ENCODE data around the gene NANS.
"Not testable (repeated sequence)": the region's sequence is repeated elsewhere in the genome, so short reads cannot be mapped to it uniquely, and the experiment has no call there.

The NANS gene

GRCh38 chr9:98080780-98081179, 24.2 kb downstream of the NANS start:
- no peak overlapping the region for H3K4me2 ChIP-seq (ENCODE audit: low read length)
- H3K9ac ChIP-seq (ENCODE audit: low read depth, low read length), result peak overlapping the region; percentile 5
- peaks cover 23% of the 10 kb centered on the region for H3K4me1 ChIP-seq (ENCODE audit: control insufficient read depth, insufficient read depth, low read length)
- no peaks in the 10 kb centered on the region for H3K9me3 ChIP-seq (replicated peaks; ENCODE audit: low read length)
- H3K4me3 ChIP-seq (ENCODE audit: low read length), result no peak overlapping the region
- peaks cover 57% of the 10 kb centered on the region for H3K36me3 ChIP-seq (ENCODE audit: insufficient read depth, low read length)
- H3K27me3 ChIP-seq (ENCODE audit: control insufficient read depth, insufficient read depth, low read length), result no peaks in the 10 kb centered on the region

DNA sequence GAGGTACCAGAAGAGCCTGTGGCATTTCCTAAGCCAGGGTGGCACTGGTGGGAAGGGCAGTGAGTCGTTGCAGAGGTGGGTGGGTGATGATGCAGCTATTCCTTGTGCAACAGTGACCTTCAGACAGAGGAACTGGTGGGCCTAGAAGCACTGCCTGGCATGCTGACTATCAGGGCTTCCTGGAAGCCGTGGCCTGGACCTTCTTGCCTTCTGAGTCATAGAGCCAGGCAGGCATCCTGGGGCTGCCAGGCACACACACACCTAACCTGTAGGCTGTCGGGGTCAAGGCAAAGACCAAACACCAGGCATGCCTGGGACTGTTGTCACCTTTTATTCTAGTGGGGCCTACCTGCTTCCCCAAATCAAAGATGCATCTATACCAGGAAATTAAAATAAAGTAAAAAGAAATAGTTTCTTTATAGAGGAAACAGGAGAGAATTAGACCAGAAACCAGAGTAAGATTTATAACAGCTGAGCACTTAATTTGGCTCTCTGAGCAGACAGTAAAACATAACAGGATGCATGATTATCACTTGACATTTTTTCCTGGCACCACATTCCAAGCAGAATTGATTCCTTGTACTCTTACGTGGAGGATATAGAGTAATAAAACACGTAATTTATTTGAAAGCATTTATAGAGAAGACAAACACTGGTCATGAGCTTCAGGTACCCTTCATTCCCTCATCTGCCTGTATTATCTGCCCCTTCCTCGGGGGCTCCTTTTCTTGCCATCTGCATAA, 25.1 kb downstream of the NANS start:
- H3K9ac ChIP-seq (ENCODE audit: low read depth, low read length), result peak overlapping the region; percentile 5
- peaks cover 57% of the 10 kb centered on the region for H3K36me3 ChIP-seq (ENCODE audit: insufficient read depth, low read length)

GRCh38 chr9:98083061-98083501, 26.5 kb downstream of the NANS start:
- Histone ChIP-seq H3K9ac (ENCODE audit: low read depth, low read length) (no peak overlapping the region), H3K4me3 (ENCODE audit: low read length) (no peak overlapping the region), H3K27me3 (ENCODE audit: control insufficient read depth, insufficient read depth, low read length) (no peaks in the 10 kb centered on the region), H3K36me3 (ENCODE audit: insufficient read depth, low read length) (peaks cover 51% of the 10 kb centered on the region), H3K9me3 (replicated peaks; ENCODE audit: low read length) (no peaks in the 10 kb centered on the region), H3K4me2 (ENCODE audit: low read length) (no peak overlapping the region), H3K4me1 (ENCODE audit: control insufficient read depth, insufficient read depth, low read length) (peaks cover 28% of the 10 kb centered on the region)

More for the DNA sequence above, 25.1 kb downstream of the NANS start:
- H3K4me1 ChIP-seq (ENCODE audit: control insufficient read depth, insufficient read depth, low read length), result peaks cover 21% of the 10 kb centered on the region
- no peak overlapping the region for H3K4me2 ChIP-seq (ENCODE audit: low read length)
- H3K9me3 ChIP-seq (replicated peaks; ENCODE audit: low read length), result no peaks in the 10 kb centered on the region
- H3K4me3 ChIP-seq (ENCODE audit: low read length), result no peak overlapping the region
- H3K27me3 ChIP-seq (ENCODE audit: control insufficient read depth, insufficient read depth, low read length), result no peaks in the 10 kb centered on the region

DNA sequence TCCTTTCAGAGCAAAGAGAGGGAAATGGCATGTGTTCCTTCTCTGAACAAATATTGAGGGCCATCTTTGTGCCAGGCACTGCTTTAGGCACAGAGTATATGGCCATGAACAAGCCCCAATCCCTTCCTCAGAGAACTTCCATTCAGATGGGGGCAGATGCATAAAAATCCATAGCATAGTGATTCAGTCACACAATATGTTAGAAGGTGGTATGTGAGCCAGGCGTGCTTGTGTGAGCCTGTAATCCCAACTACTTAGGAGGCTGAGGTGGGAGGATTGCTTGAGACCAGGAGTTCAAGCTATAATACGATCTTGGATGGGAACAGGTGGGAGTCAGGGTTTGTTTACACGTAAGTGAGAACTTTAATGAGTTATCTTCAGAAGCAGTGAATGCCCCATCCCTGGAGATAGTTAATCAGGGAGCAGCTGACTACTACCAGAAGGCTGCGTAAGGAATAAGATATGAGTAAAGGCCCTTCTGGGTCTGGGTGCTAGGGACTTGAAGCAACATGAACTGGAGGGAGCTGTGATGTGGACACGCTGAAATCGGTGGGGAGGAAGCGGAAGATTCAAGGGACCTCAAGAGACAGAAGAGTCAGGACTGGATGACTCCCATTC, 27.1 kb downstream of the NANS start:
- Histone ChIP-seq H3K36me3 (ENCODE audit: insufficient read depth, low read length) (peaks cover 48% of the 10 kb centered on the region), H3K9ac (ENCODE audit: low read depth, low read length) (no peak overlapping the region)

GRCh38 chr9:98084396-98084795, 27.9 kb downstream of the NANS start:
- Histone ChIP-seq H3K9me3 (replicated peaks; ENCODE audit: low read length) (no peaks in the 10 kb centered on the region), H3K36me3 (ENCODE audit: insufficient read depth, low read length) (peaks cover 48% of the 10 kb centered on the region), H3K4me2 (ENCODE audit: low read length) (no peak overlapping the region), H3K4me3 (ENCODE audit: low read length) (no peak overlapping the region), H3K4me1 (ENCODE audit: control insufficient read depth, insufficient read depth, low read length) (peaks cover 28% of the 10 kb centered on the region), H3K9ac (ENCODE audit: low read depth, low read length) (no peak overlapping the region), H3K27me3 (ENCODE audit: control insufficient read depth, insufficient read depth, low read length) (no peaks in the 10 kb centered on the region)

More for the DNA sequence above, 27.1 kb downstream of the NANS start:
- H3K4me2 ChIP-seq (ENCODE audit: low read length), result no peak overlapping the region
- no peaks in the 10 kb centered on the region for H3K27me3 ChIP-seq (ENCODE audit: control insufficient read depth, insufficient read depth, low read length)
- no peak overlapping the region for H3K4me3 ChIP-seq (ENCODE audit: low read length)
- H3K4me1 ChIP-seq (ENCODE audit: control insufficient read depth, insufficient read depth, low read length), result peaks cover 28% of the 10 kb centered on the region
- H3K9me3 ChIP-seq (replicated peaks; ENCODE audit: low read length), result no peaks in the 10 kb centered on the region

GRCh38 chr9:98085058-98085457, 28.5 kb downstream of the NANS start:
- Histone ChIP-seq H3K9ac (ENCODE audit: low read depth, low read length) (no peak overlapping the region), H3K4me2 (ENCODE audit: low read length) (no peak overlapping the region), H3K27me3 (ENCODE audit: control insufficient read depth, insufficient read depth, low read length) (no peaks in the 10 kb centered on the region), H3K9me3 (replicated peaks; ENCODE audit: low read length) (no peaks in the 10 kb centered on the region), H3K4me1 (ENCODE audit: control insufficient read depth, insufficient read depth, low read length) (peaks cover 28% of the 10 kb centered on the region), H3K4me3 (ENCODE audit: low read length) (no peak overlapping the region), H3K36me3 (ENCODE audit: insufficient read depth, low read length) (peaks cover 47% of the 10 kb centered on the region)

- Histone ChIP-seq H3K27me3 (ENCODE audit: control insufficient read depth, insufficient read depth, low read length) (no peaks in the 10 kb centered on the region), H3K36me3 (ENCODE audit: insufficient read depth, low read length) (peaks cover 39% of the 10 kb centered on the region), H3K9ac (ENCODE audit: low read depth, low read length) (no peak overlapping the region)
Measured at GRCh38 chr9:98085944-98086343, 29.4 kb downstream of the NANS start.

GRCh38 chr9:98086461-98086860, 29.9 kb downstream of the NANS start:
- Histone ChIP-seq H3K9me3 (replicated peaks; ENCODE audit: low read length) (no peaks in the 10 kb centered on the region), H3K36me3 (ENCODE audit: insufficient read depth, low read length) (peaks cover 33% of the 10 kb centered on the region), H3K9ac (ENCODE audit: low read depth, low read length) (no peak overlapping the region), H3K4me2 (ENCODE audit: low read length) (no peak overlapping the region), H3K4me1 (ENCODE audit: control insufficient read depth, insufficient read depth, low read length) (peaks cover 14% of the 10 kb centered on the region), H3K4me3 (ENCODE audit: low read length) (no peak overlapping the region), H3K27me3 (ENCODE audit: control insufficient read depth, insufficient read depth, low read length) (no peaks in the 10 kb centered on the region)

More at GRCh38 chr9:98085944-98086343, 29.4 kb downstream of the NANS start:
- Histone ChIP-seq H3K4me1 (ENCODE audit: control insufficient read depth, insufficient read depth, low read length) (peaks cover 19% of the 10 kb centered on the region), H3K4me2 (ENCODE audit: low read length) (no peak overlapping the region), H3K4me3 (ENCODE audit: low read length) (no peak overlapping the region), H3K9me3 (replicated peaks; ENCODE audit: low read length) (no peaks in the 10 kb centered on the region)

DNA sequence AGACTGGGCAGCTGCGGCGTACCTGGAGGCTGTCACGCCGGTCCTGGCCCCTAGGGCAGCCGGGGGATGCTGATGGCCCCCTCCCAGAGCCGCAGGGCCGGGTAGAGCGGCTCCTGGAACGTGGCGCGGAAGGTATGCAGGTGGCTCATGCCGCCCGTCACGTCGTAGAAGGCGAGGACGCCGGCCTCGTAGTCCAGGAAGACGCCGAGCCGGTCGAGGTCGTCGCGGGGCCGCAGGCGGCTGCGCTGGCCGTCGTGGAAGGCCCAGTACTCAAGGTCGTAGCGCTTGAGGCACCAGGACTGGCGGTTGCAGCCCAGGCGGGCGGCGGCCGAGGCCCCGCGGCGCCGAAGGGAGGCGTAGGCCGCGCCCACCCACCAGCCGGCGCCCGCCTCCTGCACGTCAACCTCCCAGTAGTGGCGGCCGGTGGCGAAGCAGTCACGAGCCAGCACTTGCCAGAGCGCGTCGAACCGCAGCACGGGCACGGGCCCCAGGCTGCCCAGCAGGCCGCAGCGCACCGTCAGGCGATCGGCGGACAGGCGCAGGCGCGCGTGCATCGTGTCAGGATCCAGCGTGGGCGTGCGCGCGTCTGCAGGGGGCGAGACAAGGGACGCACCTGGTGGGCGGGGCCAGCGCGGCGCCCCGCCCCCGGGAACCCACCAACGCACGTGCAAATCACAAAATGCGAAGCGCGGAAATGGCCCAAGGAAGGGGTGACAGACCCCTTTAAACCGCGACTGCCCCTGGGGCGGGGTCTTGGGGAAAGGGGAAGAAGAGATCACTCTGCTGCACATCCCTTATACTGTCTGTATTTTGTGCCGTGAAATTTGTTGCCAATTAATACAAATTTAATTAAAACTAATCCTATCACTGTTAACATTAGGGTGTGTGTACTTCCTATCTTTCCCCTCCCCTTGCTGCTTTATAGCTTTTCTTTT, 31.2 kb downstream of the NANS start:
- H3K36me3 ChIP-seq (ENCODE audit: insufficient read depth, low read length), result peaks cover 21% of the 10 kb centered on the region
- H3K4me3 ChIP-seq (ENCODE audit: low read length), result peak overlapping the region; percentile 60
- no peak overlapping the region for H3K9ac ChIP-seq (ENCODE audit: low read depth, low read length)

GRCh38 chr9:98090674-98091073, 34.1 kb downstream of the NANS start:
- not testable (repeated sequence) for H3K4me2 ChIP-seq (ENCODE audit: low read length); H3K4me1 ChIP-seq (ENCODE audit: control insufficient read depth, insufficient read depth, low read length); H3K4me3 ChIP-seq (ENCODE audit: low read length); H3K27me3 ChIP-seq (ENCODE audit: control insufficient read depth, insufficient read depth, low read length); H3K36me3 ChIP-seq (ENCODE audit: insufficient read depth, low read length); H3K9me3 ChIP-seq (replicated peaks; ENCODE audit: low read length); H3K9ac ChIP-seq (ENCODE audit: low read depth, low read length)

More for the DNA sequence above, 31.2 kb downstream of the NANS start:
- Histone ChIP-seq H3K4me1 (ENCODE audit: control insufficient read depth, insufficient read depth, low read length) (peaks cover 7% of the 10 kb centered on the region), H3K27me3 (ENCODE audit: control insufficient read depth, insufficient read depth, low read length) (no peaks in the 10 kb centered on the region), H3K9me3 (replicated peaks; ENCODE audit: low read length) (no peaks in the 10 kb centered on the region), H3K4me2 (ENCODE audit: low read length) (peak overlapping the region; percentile 80)

Measured in skeletal muscle satellite cell (primary cell).